GM13976 (cell line): ENCODE results near the gene PROCA1.

Experiments used
- DNase-seq: peaks from one replicate; pipeline ENCODE4 v3.0.0; 2012; ENCODE audit warnings: low spot score
- CTCF ChIP-seq: IDR thresholded peaks from 2 replicates; pipeline ENCODE4 v1.5.1; 2012; ENCODE audit warnings: borderline replicate concordance, mild to moderate bottlenecking; ENCODE audit not compliant: insufficient read depth; ENCODE audit errors: extremely low read depth, missing control alignments, control extremely low read depth
- in situ Hi-C: fragments of 300-500 bp; cut with MboI; formaldehyde crosslinking; loops from one replicate; pipeline ENCODE4 v1.12.0; 2022; ENCODE audit warnings: low sequenced_read_pairs, mixed read lengths, inconsistent platforms; ENCODE audit not compliant: unreplicated experiment

The PROCA1 gene

GRCh38 chr17:28705074-28705659 lies 6.5 kb downstream of the PROCA1 start:
- in situ Hi-C loops: no loop called here
- DNase-seq: no peak

GRCh38 chr17:28704219-28704858 lies 7.3 kb downstream of the PROCA1 start:
- TF ChIP-seq CTCF: no peak
- DNase-seq: no peak
- in situ Hi-C loops: no loop called here

More at GRCh38 chr17:28705074-28705659, 6.5 kb downstream of the PROCA1 start:
- TF ChIP-seq CTCF: no peak

GRCh38 chr17:28703552-28704218 lies 8.0 kb downstream of the PROCA1 start:
- no peak for TF ChIP-seq CTCF
- in situ Hi-C loops: no loop called here
- DNase-seq: no peak

- in situ Hi-C loops: no loop called here
- TF ChIP-seq CTCF: no peak
- no peak for DNase-seq
These were observed 8.9 kb downstream of the PROCA1 start for GRCh38 chr17:28702752-28703150.

- in situ Hi-C loops: no loop called here
- TF ChIP-seq CTCF: no peak
- DNase-seq: no peak
These were observed 9.5 kb downstream of the PROCA1 start for GRCh38 chr17:28702026-28702751.

GRCh38 chr17:28700830-28701492 lies 10.7 kb downstream of the PROCA1 start:
- in situ Hi-C loops: no loop called here
- no peak for TF ChIP-seq CTCF
- no peak for DNase-seq
